LNCAP (cell line): ENCODE measurements around the gene TMEM192.

Experiments used
- TF ChIP-seq, protein P1 (sequence below): fragments of 450-650 bp; IDR thresholded peaks from 2 replicates; pipeline ENCODE4 v1.5.1; 2017; ENCODE audit warnings: mild to moderate bottlenecking

The TMEM192 gene

DNA sequence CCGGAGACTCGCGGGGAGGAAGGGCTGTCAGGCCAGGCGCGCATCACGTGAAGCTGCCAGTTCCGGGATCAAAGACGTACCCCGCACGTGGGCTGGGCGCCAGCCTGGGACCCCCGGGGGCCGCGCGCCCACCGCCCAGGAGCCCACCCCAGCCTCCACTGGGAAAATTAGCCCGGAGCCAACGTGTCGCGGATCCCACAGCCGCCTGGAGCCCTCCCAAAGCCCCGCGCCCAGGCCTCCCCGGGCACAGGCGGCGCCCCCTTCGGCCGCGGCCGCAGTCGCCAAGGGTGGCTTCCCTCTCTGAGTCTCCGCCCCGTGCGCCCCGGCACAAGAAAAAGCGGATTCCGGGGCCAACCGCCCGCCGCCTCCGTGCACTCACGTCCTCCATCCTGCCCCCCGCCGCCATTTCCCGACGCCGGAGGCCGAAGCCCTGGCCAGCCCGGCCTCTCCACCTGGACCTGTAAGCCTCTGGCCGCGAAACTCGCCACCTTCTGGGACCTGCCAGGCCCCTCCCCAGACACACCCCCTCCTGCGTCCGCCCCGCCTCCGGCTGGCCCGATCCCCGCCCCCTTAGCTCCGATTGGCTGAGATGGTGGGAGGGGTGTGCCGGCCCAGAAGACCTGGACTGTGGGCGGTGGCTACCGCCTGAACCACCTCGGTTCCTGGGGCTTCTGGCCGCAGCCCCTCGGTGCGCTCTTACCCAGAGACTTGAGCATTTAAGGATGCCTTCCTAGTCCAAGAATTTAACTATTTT, at the start of gene TMEM192:
Gene TMEM192, minus strand, starts transcription at position 493 of the 754 bp plus-strand sequence. Its CDS starts 87 bp downstream, at position 406.
- TF ChIP-seq, protein P1, sequence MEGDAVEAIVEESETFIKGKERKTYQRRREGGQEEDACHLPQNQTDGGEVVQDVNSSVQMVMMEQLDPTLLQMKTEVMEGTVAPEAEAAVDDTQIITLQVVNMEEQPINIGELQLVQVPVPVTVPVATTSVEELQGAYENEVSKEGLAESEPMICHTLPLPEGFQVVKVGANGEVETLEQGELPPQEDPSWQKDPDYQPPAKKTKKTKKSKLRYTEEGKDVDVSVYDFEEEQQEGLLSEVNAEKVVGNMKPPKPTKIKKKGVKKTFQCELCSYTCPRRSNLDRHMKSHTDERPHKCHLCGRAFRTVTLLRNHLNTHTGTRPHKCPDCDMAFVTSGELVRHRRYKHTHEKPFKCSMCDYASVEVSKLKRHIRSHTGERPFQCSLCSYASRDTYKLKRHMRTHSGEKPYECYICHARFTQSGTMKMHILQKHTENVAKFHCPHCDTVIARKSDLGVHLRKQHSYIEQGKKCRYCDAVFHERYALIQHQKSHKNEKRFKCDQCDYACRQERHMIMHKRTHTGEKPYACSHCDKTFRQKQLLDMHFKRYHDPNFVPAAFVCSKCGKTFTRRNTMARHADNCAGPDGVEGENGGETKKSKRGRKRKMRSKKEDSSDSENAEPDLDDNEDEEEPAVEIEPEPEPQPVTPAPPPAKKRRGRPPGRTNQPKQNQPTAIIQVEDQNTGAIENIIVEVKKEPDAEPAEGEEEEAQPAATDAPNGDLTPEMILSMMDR = peak; percentile 9; the same call in 1 of the 2 replicates

GRCh38 chr4:165158762-165159161, 46.1 kb upstream of the TMEM192 start:
- TF ChIP-seq, protein P1 = no peak

- TF ChIP-seq, protein P1 = no peak
Observed at GRCh38 chr4:165156906-165157305, 44.2 kb upstream of the TMEM192 start.

DNA sequence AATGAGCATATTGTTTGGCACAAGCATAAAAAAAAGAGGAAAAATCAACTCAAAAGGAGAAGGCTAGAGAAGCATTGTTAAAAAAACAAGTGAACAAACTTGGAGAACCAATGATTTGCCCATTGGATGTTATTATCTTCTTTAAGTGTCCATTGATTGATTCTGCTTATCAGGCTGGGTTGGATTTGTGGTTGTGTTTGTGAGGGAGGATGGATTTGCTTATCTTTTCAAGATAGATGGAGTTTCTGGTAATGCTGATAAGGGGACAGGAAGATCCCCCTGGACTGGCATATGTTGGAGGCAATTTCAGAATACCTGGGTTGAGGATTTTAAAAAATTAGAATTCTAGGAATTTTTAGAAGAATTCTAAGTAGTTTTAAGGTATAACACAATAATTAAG, 41.8 kb upstream of the TMEM192 start:
- TF ChIP-seq, protein P1 = no peak

DNA sequence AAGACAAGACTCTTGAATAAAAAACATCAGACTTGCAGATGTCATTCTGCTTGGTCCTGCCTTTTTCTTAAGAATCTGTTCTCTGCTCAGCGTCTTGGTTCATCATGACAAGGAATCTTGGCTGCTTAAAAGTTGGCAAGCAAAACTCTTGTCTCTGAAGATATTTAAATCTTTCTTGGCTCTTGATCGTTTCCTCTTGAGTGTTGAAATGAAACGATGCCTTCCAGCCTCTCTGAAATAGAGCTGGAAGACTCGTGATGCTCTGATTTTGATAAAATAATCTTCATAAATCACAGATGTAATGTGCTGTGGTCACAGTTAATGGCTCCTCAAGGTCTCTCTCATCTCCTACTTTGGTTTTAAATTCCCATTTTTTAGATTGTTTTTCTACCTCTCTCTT, 39.9 kb upstream of the TMEM192 start:
- TF ChIP-seq, protein P1 = no peak

- TF ChIP-seq, protein P1 = no peak
Observed at GRCh38 chr4:165151734-165152133, 39.1 kb upstream of the TMEM192 start.

- TF ChIP-seq, protein P1 = no peak
Observed at GRCh38 chr4:165150545-165150944, 37.9 kb upstream of the TMEM192 start.
